ENCODE measurements around the gene IFNG-AS1.

DNA sequence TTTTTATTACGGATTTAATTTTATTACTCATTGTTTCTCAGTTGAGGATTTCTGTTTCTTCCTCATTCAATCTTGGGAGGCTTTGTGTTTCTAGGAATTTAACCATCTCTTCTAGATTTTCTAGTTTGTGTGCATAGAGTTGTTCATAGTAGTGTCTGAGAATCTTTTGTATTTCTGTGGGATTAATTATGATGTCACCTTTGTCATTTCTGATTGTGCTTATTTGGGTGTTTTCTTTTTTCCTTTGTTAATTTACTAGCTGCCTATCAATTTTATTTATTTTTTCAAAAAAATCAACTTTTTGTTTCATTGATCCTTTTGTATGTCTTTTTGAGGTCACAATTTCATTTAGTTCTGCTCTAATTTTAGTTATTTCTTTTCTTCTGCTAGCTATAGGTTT lies 75.9 kb downstream of the IFNG-AS1 start:
- TF ChIP-seq EZH2 (IDR thresholded peaks at IDR 0.05; ENCODE audit: borderline replicate concordance, low read depth, low read length, poor library complexity, severe bottlenecking), result no peak
- TF ChIP-seq, protein P1, sequence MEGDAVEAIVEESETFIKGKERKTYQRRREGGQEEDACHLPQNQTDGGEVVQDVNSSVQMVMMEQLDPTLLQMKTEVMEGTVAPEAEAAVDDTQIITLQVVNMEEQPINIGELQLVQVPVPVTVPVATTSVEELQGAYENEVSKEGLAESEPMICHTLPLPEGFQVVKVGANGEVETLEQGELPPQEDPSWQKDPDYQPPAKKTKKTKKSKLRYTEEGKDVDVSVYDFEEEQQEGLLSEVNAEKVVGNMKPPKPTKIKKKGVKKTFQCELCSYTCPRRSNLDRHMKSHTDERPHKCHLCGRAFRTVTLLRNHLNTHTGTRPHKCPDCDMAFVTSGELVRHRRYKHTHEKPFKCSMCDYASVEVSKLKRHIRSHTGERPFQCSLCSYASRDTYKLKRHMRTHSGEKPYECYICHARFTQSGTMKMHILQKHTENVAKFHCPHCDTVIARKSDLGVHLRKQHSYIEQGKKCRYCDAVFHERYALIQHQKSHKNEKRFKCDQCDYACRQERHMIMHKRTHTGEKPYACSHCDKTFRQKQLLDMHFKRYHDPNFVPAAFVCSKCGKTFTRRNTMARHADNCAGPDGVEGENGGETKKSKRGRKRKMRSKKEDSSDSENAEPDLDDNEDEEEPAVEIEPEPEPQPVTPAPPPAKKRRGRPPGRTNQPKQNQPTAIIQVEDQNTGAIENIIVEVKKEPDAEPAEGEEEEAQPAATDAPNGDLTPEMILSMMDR (conservative IDR thresholded peaks at IDR 0.05; ENCODE audit: low read depth, low read length), result no peak
